ENCODE measurements around the gene RSRC1.

The RSRC1 gene

DNA sequence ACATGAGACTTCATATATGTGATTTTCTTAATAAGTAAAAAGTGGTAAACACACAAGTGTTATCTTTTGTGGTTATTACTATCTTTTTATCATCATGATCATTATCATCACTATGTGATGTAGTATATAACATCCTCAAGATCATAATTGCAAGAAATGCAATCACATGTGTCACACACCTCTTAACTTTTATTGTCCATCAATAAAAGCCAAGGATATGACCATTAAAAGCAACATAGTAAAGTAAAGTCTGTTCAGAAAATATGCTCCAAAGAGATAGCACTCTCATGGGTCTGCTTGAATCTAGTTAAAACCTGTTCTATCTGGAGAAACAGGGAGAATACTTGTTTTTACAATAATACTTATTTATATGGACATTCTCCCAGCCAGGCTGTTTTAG, 308.1 kb downstream of the RSRC1 start:
- DNase-seq, result no peak

DNA sequence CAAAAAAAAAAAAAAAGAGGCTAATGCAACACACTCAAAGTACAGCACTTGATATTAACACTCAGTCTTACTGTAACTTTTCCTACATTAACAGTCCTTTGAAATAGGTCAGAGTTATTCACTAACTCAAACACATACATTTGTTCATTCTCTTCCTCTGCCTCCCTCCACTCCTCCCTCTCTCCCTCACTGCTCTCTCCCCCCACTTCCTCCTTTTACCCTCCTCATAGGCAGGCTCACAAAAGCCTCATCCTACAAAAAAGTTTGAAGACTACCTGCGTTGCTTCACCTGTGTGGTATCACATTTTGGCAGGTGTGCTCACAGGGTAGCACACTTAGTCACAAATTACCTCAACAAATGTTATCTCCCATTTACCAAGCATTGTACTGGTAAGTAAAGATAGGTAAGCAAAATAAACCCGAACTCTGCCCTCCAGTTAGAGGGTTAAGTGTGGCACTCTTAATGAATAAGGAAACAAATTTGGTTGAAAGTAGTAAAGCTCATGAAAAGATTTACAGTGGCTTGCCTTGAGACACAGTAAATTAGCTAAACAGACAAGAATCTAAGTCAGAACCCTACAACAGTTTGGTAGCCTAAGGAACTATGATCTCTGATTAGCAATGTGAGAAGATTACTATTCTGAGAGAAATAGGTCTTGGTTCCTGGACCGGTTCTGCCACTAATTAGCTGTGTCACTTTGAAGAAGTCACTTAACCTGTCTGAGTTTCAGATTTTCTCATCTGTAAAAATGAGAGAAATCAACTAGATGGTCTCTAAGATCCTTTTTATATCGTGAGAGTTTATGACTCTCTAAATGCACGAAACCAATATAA, 310.1 kb downstream of the RSRC1 start:
- no peak for DNase-seq

DNA sequence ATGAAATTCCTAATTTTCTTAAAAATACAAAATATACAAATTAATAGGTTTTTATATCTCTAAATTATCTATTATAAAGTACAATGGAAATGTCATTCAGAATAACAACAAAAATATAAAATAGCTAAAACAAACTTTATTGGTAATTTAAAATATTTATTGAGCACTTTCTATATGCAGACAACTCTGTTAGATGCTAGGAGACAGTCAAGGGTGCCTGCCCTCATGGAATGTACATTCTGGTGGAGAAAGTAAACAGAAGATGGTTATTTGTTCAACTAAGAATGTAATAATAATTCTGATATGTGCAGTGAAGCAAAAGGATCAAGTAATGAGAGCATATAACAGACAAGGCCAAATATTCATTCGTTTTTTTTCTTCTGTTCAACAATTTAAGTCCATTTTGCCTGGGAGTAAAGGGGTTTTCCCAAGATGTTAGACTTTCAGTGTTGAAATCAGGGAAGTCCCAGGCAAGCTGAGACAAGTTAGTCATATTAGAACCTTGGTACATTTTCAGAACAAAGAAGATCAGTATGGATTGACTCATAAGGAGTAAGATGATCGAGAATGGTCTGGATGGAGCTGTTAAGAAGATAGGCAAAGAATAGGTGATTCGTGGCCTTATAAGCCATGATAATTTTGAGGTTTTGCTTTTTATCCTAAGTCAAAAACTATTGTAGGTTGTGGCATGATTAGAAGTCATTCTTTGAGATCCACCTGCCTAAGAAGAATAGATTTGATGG, 310.9 kb downstream of the RSRC1 start:
- no peak for DNase-seq

DNA sequence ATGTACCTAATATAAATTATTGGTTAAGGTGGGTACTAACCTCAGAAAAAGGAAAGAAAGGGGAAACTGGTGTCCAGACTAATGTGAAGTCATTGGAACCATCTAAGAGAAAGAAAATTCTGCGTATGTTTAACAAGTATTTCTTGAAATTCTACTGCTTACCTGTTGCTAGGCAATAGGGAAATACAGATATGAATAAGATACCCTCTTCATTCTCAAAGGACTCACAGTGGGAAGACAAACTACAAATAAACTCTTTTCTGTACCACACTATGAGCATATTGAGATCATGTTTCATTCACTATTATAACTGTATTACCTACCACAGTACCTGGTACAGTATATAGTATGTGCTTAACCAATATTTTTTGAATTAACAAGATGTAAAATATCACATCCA, 320.6 kb downstream of the RSRC1 start:
- no peak for DNase-seq

DNA sequence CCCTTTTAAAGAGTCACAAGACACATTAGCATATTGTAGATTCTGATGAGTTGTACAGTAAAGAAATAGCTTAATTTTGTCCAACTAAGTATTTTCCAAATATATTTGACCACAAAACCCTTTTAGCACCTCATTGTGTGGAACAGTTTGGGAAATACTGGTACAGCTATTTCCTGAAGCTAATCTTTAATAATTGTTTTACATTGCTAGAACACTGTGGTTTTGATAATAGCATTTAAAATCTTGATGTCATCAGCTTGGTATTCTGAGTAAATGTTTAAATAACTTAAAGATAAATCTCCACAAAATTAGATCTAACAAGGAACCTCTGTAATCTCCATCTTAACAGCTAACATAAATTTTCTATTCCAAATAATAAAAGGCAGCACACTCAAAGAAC, 321.1 kb downstream of the RSRC1 start:
- DNase-seq, result no peak

DNA sequence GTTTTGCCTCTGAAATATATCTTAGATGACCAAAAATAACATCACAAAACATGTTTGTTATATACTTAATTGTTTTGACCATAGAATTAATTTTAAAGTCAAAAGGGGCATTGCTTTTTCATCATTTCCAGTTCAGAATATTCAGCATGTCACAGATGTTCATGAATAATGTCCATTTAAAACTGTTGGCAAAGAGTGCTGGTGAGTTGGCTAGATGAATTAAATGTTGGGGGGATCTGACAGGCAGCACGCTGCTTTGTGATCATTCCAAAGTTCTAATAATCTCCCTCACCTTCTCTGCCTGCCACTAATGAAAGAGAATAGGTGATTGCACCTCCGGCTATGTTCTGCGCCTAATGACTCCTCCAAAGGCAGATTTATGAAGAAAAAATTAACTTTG, 321.9 kb downstream of the RSRC1 start:
- DNase-seq, result no peak

DNA sequence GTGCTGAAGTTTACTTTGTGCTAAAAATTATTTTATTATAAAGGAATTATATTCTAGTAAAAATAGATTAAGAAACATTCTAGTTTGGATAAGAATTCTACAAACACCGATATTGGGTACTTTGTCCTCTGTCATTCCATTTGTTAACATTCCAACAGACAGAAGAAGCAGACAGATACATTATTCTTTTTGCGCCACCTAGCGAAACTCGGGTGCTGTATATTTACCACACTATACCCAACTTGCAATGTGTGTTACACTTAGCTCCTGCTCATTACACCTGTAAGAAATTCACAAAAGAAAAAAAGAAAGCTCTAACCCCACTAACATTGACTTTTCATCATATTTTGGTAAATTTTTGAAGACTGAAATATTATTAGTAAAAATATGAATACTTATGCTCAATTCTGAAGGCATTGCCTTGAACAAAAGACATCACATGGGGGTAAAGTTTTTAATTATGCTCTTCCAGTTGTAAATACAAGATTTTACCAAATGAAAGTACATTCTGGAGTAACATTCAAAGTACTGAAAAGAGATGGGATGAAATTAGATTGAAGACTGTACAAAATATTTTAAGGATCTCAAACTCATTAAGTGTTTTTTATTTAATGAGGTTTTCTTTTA, 324.6 kb downstream of the RSRC1 start:
- no peak for DNase-seq

DNA sequence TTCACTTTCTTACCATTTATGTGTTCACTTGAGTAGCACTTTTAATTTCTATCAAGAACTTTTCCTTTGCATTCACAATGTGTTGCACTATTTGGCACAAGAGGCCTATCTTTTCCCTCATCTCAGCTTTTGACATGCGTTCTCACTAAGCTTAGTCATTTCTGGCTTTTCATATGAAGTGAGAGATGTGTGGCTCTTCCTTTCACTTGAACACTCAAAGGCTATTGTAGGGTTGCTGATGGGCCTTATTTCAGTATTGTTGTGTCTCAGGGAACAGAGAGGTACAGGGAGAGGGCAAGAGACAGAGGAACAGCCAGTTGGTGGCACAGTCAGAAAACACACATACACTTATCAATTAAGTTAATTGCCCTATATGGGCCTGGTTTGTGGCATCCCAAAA, 333.7 kb downstream of the RSRC1 start:
- no peak for DNase-seq

DNA sequence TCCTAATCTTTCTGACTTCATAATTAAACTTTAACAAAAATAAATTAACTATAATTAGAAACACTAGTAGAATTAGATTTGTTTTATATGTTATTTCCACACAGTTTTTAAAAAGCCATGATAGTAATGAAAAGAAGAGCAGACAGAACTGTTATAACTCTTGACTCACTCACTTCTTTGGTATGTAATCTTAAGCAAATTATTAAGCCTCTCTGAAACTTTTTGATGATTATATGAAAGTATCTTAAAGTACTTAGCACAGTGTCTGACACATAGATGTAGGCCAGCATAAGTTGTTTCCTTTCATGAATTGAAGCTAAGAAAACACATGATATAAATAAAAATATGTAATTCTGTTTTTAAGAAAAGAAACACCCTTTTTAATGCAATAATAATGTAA, 337.5 kb downstream of the RSRC1 start:
- DNase-seq, result no peak

DNA sequence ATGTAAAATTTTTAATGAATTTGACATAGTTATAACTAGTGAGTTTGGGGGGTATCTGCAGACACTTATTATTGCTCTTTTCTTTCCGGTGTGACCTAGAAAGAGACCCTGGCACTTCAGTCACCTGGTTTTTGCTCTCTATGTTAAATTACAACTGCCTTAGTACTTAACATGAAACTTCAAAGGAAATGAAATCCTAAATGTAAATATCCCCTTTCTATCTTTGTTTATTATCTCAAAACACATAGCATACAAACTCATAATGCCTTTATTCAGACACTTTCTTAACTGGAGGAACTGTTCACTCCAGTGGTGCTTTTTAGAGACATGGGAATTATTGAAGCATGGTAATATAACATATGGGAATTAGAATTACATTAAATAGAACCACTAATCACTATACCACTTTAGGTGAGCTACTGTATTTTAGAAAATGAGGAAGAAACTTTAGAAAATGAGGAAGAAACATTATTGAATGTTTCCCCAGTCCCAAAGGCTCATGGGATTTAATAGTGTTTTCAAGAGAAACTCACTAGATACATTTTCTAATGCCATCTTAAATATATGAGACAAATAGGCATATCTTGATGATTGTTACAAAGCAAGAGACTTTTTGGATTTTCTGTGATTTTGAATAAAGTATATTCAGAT, 341.6 kb downstream of the RSRC1 start:
- DNase-seq, result no peak

DNA sequence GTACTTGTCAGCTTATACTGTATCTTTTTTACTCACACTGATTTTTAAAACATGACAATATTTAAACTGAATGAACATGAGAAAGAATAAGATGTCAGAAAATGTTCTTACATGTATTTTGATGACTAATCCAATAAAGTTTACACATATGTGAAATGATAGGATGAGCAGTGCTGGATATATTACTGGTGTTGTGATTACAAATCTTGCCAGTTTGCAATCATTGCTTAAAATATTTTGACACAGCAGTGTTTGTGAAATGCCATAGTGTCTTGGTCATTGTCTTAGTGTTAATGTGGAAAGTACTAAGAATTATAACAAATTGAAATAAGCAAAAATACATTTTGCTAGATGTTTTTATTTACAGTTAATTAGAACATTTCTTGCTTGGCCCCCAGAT, 342.4 kb downstream of the RSRC1 start:
- DNase-seq, result no peak

DNA sequence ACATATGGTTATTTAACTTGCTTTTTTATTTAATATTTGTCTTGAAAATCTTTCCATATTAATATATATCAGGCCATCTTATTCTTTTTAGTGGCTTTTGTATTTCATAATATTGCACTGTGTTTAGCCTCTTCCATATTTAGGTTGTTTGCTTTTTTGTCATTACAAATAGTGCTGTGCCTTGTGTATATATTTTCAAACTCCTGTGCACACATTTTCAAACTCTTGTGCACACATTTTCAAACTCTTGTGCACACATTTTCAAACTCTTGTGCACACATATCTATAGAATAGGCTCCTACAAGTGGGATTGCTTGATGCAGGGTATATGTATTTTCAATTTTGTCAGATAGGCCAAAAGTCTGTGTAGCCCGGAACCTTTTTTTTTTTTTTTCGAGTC, 343.1 kb downstream of the RSRC1 start:
- DNase-seq, result no peak

DNA sequence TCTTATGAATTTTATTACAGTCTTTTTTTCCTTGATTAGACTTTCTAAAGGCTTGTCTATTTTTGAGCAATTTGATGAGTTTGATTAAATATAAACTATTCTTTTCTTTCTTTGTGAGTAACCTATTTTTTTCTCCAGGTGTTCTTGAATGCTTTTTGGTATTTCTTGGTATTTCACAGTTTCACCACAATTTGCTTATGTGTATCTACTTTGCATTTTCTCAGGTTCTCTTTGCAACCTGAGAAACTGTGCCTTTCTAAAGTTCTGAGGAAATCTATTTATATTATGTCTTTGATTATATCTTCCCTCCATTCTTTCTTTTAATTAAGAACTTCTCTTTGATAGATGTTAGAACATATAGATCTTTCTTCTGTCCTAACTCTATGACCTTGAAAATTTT, 344.0 kb downstream of the RSRC1 start:
- DNase-seq, result no peak

DNA sequence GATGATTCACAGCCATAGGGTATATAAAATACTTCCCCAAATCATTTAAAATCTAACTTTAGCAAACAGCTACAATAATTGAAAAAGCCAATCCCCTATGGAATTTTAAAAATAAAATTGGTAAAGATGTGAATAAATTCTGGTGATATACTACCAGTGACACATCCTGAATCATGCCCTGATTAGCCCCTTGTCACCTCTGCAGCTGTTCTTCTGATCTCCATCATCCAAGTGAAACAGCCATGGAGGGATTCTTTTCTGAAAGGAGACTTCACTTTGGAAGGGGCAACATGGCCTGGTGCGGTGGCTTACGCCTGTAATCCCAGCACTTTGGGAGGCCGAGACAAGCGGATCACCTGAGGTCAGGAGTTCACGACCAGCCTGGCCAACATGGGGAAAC, 345.5 kb downstream of the RSRC1 start:
- DNase-seq, result no peak

DNA sequence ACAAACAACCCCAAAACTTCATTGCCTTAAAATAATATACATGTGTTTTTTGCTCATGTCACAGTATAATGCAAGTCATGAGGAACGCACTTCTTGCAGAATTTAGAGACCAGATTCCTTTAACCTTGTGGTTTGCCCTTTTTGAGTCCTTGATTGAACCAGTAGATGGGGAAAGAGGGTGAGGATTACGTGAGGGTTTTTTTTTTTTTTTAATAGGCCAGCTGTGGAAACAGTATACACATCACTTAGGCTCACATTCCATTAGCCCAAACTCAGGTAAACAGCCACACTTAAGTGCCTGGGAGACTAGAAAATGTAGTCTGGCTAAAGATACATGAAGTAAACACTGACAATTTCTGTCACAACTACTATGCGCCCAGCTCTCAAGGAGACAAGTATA, 346.2 kb downstream of the RSRC1 start:
- no peak for DNase-seq

DNA sequence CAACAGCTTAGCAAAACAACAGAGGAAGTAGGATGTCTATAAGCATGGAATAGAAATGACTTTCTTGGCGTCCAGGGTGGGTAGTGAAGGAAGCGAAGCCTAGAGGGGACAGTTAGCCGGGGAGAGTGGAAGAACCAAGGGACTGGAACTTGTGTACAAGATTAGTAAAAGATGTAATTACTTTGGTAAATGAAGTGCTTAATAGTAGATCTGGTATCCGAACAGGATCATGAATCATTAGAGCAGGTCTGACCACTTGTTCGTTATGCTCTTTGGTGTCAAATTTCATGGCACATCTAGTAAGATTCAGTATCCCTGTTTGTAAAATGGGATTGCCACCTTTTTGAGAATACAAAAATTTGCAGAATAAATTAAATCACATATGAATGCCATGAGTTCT, 348.6 kb downstream of the RSRC1 start:
- no peak for DNase-seq

DNA sequence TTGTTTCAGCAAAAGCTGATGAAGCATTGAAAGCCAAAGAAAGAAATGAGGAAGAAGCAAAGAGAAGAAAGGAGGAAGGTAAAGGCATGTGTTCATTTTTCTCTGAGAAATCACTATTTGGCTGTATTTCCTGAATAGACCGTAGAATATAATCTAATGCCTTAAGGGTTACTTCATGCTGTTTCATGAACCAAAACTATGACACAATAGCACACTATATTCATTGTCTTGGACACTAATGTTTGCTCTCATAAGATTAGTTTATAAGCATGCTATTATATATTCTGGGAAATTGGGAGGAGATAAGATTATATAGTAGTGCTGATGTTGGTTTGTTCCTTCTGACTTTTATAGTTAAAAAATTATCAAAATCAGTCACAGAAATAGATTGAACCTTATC, 351.0 kb downstream of the RSRC1 start:
- no peak for DNase-seq

DNA sequence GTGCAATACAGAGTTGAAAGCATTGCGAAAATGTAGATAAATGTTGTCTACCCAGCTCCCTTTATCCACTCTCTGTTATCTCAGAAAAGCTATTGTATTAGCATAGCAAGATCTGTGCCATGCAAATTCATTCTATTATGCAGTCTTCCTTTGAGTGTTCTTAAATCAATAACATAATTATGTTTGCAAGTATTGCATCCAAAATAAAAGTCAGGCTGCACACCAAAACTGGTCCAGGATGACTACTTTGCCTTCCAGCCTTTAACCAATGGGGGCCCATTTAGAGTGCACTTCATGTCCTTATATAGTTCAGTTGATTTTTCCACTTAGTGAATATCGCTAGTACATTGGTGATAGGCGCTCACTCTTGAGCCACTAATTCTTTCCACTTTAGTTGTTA, 353.7 kb downstream of the RSRC1 start:
- no peak for DNase-seq

DNA sequence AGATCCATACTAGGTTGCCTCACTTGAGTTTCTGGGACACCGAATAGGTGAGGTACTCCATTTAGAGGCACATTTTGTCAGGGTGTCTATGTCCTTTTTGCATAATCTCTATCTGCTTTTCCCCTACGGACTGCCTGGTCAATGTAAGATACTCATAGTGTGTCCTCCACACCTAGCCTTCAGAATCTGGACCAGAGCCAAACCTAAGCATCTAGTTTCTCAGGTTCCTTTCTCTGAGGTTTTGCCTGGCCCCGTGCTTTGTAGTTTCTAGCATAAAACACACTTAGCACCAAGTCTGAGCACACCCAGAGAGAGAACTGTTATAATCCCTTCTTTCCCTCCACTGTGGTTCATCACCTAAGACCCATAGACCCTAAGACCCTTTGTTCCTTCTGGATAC, 355.2 kb downstream of the RSRC1 start:
- no peak for DNase-seq

DNA sequence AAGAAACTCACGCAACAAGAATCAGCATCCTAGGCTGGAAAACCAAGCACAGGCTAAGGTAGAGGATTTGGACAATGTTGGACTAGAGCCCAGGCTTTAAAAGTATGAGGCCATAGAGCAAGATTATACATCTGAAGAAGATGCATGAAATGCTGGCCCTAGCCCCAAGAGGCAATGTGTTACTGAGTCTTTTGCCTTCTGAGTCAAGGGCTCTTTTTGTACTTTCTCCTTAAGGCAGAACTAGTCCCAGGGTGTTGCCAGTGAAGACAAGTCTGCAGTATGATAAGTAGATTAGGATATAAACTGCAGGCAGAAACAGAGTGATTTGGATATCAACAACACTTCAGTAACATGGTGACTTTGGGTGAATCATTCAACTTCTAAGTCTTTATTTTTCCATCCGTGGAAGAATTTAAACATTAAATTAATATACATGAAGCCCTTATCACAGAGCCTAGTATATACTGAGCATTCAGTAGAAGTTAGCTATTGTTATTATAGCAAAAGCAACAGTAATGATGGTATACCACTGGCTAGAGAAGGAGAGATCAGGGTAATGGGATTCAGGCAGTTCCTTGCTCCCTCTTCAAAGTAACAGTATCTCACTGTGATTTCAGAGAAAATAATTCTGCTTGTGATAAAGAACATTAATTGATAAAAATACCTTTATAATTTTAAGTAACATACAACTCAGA, 361.2 kb downstream of the RSRC1 start:
- DNase-seq, result no peak

DNA sequence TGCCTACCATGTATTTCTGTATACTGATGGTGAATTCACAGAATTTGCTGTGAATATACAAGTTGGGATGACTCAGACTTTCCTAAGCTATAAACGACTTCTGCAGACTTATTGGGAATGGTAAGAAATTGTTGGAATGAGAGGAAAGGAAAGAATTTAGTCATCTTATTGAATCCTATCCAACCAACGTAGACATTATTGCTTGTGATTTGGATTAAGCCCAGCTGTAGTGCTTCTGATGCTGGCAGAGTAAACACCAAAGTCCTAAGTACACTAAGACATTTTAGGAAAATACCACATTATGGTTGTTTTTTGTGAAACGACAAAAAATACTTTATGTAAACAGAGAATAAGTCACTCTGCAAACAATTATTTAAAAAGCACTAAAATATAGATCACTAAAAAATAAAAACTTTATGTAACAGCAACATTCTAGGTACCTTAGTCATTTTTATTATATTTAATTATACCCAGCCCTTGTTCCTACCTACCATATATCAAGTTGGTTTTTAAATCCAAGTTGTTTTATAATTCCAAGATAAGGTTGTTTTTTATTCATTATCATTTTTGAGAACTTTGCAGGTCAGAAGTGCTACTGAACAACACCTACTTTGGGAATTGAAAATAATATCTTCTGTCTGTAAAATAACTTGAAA, 361.9 kb downstream of the RSRC1 start:
- no peak for DNase-seq

DNA sequence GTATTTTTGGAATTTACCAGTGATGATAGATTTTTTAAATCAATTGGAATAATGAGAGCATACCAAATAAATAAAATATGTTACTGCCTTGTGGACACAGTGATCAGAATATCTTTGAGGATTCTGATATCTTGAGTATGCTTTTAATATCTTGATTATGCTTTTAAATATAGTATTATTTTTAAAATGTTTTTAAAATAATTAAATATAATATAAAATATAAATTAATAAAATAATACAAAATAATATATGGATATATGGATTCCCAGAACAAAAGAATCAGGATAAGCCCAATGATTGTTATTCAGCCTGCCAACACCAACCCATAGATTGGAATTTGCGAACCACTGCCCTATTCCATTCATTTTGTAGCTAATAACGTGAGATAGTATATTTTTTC, 369.2 kb downstream of the RSRC1 start:
- no peak for DNase-seq
